SU-DHL-6 (cell line): ENCODE measurements around the gene TLCD4.
"Not testable (repeated sequence)": the region's sequence is repeated elsewhere in the genome, so short reads cannot be mapped to it uniquely, and the experiment has no call there.

ENCODE experiments used
- H2AFZ ChIP-seq: fragments of 200-600 bp; sonication (generic); 2 replicates; pipeline ENCODE4 v1.6.1; 2014; ENCODE audit warnings: low read depth, mild to moderate bottlenecking, moderate library complexity, mixed read lengths, antibody characterized with exemption, low read length; ENCODE audit not compliant: severe bottlenecking
- H3F3A ChIP-seq: fragments of 200-600 bp; shearing (Covaris generic); 2 replicates; pipeline ENCODE4 v1.6.0; 2016; ENCODE audit warnings: antibody characterized with exemption, mild to moderate bottlenecking; ENCODE audit not compliant: insufficient read depth
- H3K27ac ChIP-seq: fragments of 200-600 bp; sonication (generic); 2 replicates; pipeline ENCODE4 v1.5.1; 2016; ENCODE audit warnings: low read depth, mild to moderate bottlenecking, low read length, moderate library complexity, mixed read lengths
- H3K27me3 ChIP-seq: fragments of 200-600 bp; sonication (generic), shearing (Covaris generic); 2 replicates; pipeline ENCODE4 v1.6.0; 2014; ENCODE audit warnings: mild to moderate bottlenecking, low read length
- H3K36me3 ChIP-seq: fragments of 200-600 bp; sonication (generic); 2 replicates; pipeline ENCODE4 v1.6.1; 2014; ENCODE audit warnings: mild to moderate bottlenecking, low read length, mixed read lengths
- H3K4me2 ChIP-seq: fragments of 300-600, 200-600 bp; shearing (Covaris generic), sonication (generic); 2 replicates; pipeline ENCODE4 v1.6.0; 2014; ENCODE audit warnings: low read length, low read depth, mild to moderate bottlenecking; ENCODE audit not compliant: poor library complexity, severe bottlenecking
- H3K4me3 ChIP-seq: fragments of 200-600 bp; sonication (generic); 2 replicates; pipeline ENCODE4 v1.5.1; 2014; ENCODE audit warnings: antibody characterized with exemption, low read length, mild to moderate bottlenecking, mixed read lengths; ENCODE audit not compliant: insufficient read depth, poor library complexity, severe bottlenecking
- H3K79me2 ChIP-seq: fragments of 200-600 bp; sonication (generic); 2 replicates; pipeline ENCODE4 v1.6.1; 2014; ENCODE audit warnings: mild to moderate bottlenecking, low read length, moderate library complexity; ENCODE audit not compliant: insufficient read depth
- H3K9ac ChIP-seq: fragments of 200-600 bp; sonication (generic); 2 replicates; pipeline ENCODE4 v1.7.0; 2014; ENCODE audit warnings: mild to moderate bottlenecking, low read length
- H3K9me2 ChIP-seq: fragments of 200-600 bp; sonication (generic); replicated peaks from 2 replicates; pipeline ENCODE4 v1.6.1; 2014; ENCODE audit warnings: low read length; ENCODE audit not compliant: insufficient read depth
- H3K9me3 ChIP-seq: fragments of 200-600 bp; sonication (generic); 2 replicates; pipeline ENCODE4 v1.6.1; 2014; ENCODE audit warnings: low read length, mixed read lengths; ENCODE audit not compliant: insufficient read depth
- H4K20me1 ChIP-seq: fragments of 200-600 bp; sonication (generic); 2 replicates; pipeline ENCODE4 v1.6.1; 2014; ENCODE audit warnings: low read depth, mild to moderate bottlenecking, antibody characterized with exemption, low read length, moderate library complexity, mixed read lengths
- CTCF ChIP-seq: fragments of 200-600 bp; sonication (generic); IDR thresholded peaks from one replicate; pipeline ENCODE4 v1.5.1; 2017; ENCODE audit warnings: antibody characterized with exemption, mild to moderate bottlenecking, low read length, moderate library complexity; ENCODE audit not compliant: insufficient read depth, poor library complexity, severe bottlenecking
- EZH2phosphoT487 ChIP-seq: fragments of 200-600 bp; sonication (generic), shearing (Covaris generic); conservative IDR thresholded peaks from 2 replicates; pipeline ENCODE4 v1.6.1; 2018; ENCODE audit warnings: mild to moderate bottlenecking, antibody characterized with exemption, low read length, moderate library complexity, mixed read lengths

The TLCD4 gene

GRCh38 chr1:95145493-95145892 is 28.3 kb downstream of the TLCD4 start:
- Histone ChIP-seq H3K79me2 (no peaks in the 10 kb centered on the region), H3K27ac (no peak overlapping the region), H3K36me3 (no peaks in the 10 kb centered on the region), H3K9me2 (no peaks in the 10 kb centered on the region), H3F3A (no peaks in the 10 kb centered on the region), H3K4me2 (no peak overlapping the region), H3K4me3 (no peak overlapping the region), H3K9ac (no peak overlapping the region), H4K20me1 (no peaks in the 10 kb centered on the region), H3K27me3 (no peaks in the 10 kb centered on the region), H2AFZ (no peak overlapping the region), H3K9me3 (no peaks in the 10 kb centered on the region)
- TF ChIP-seq CTCF (no peak), EZH2phosphoT487 (no peak)

- no peak for TF ChIP-seq EZH2phosphoT487
- no peak for TF ChIP-seq CTCF
These were observed 29.5 kb downstream of the TLCD4 start for GRCh38 chr1:95146637-95147036.

GRCh38 chr1:95154096-95154495 is 36.9 kb downstream of the TLCD4 start:
- Histone ChIP-seq H3K4me3 (no peak overlapping the region), H4K20me1 (no peaks in the 10 kb centered on the region), H3K9me3 (no peaks in the 10 kb centered on the region), H3K36me3 (no peaks in the 10 kb centered on the region), H3K27ac (no peak overlapping the region), H3K27me3 (no peaks in the 10 kb centered on the region), H3K9me2 (no peaks in the 10 kb centered on the region), H2AFZ (no peak overlapping the region), H3K9ac (no peak overlapping the region), H3F3A (no peaks in the 10 kb centered on the region), H3K4me2 (no peak overlapping the region), H3K79me2 (no peaks in the 10 kb centered on the region)
- TF ChIP-seq CTCF = no peak
- no peak for TF ChIP-seq EZH2phosphoT487

More at GRCh38 chr1:95146637-95147036, 29.5 kb downstream of the TLCD4 start:
- Histone ChIP-seq H3K36me3 (no peaks in the 10 kb centered on the region), H3K4me3 (no peak overlapping the region), H3K4me2 (no peak overlapping the region), H2AFZ (no peak overlapping the region), H3K9me2 (no peaks in the 10 kb centered on the region), H3F3A (no peaks in the 10 kb centered on the region), H3K9me3 (no peaks in the 10 kb centered on the region), H3K9ac (no peak overlapping the region), H3K79me2 (no peaks in the 10 kb centered on the region), H3K27me3 (no peaks in the 10 kb centered on the region), H3K27ac (no peak overlapping the region), H4K20me1 (no peaks in the 10 kb centered on the region)

GRCh38 chr1:95165569-95165968 is 48.4 kb downstream of the TLCD4 start:
- H2AFZ ChIP-seq, H3K4me3 ChIP-seq, H3F3A ChIP-seq, H4K20me1 ChIP-seq, H3K9ac ChIP-seq, H3K27me3 ChIP-seq, H3K79me2 ChIP-seq, H3K4me2 ChIP-seq, H3K9me3 ChIP-seq, H3K27ac ChIP-seq, H3K9me2 ChIP-seq, H3K36me3 ChIP-seq: not testable (repeated sequence)
